Measurements from ENCODE around the gene CFDP1.
A peak's percentile ranks its signal among the peaks of the same experiment; 100 is the strongest.

Gene CFDP1

GRCh38 chr16:75402159-75402820 lies 31.0 kb downstream of the CFDP1 start:
- no peak for DNase-seq

GRCh38 chr16:75401691-75402090 lies 31.6 kb downstream of the CFDP1 start:
- no peak for DNase-seq

GRCh38 chr16:75398333-75398732 lies 35.0 kb downstream of the CFDP1 start:
- DNase-seq = no peak

GRCh38 chr16:75394941-75395340 lies 38.4 kb downstream of the CFDP1 start:
- no peak for DNase-seq

- DNase-seq = no peak
These were observed 40.4 kb downstream of the CFDP1 start for GRCh38 chr16:75392906-75393305.

- DNase-seq = no peak
These were observed 42.2 kb downstream of the CFDP1 start for GRCh38 chr16:75390926-75391653.

- no peak for DNase-seq
These were observed 44.1 kb downstream of the CFDP1 start for GRCh38 chr16:75389096-75389690.

- no peak for DNase-seq
These were observed 45.4 kb downstream of the CFDP1 start for GRCh38 chr16:75387951-75388350.

- DNase-seq = no peak
These were observed 47.7 kb downstream of the CFDP1 start for GRCh38 chr16:75385507-75386152.

GRCh38 chr16:75383141-75383540 lies 50.2 kb downstream of the CFDP1 start:
- DNase-seq = no peak

GRCh38 chr16:75382611-75383010 lies 50.7 kb downstream of the CFDP1 start:
- no peak for DNase-seq

GRCh38 chr16:75380870-75381269 lies 52.4 kb downstream of the CFDP1 start:
- DNase-seq = no peak

GRCh38 chr16:75379911-75380847 lies 53.1 kb downstream of the CFDP1 start:
- peak; percentile 49 for DNase-seq

GRCh38 chr16:75379339-75379738 lies 54.0 kb downstream of the CFDP1 start:
- no peak for DNase-seq

GRCh38 chr16:75378616-75379015 lies 54.7 kb downstream of the CFDP1 start:
- no peak for DNase-seq

GRCh38 chr16:75377729-75378386 lies 55.4 kb downstream of the CFDP1 start:
- DNase-seq = no peak

- no peak for DNase-seq
These were observed 56.7 kb downstream of the CFDP1 start for GRCh38 chr16:75376475-75377161.

- no peak for DNase-seq
These were observed 58.9 kb downstream of the CFDP1 start for GRCh38 chr16:75374388-75374787.

GRCh38 chr16:75372236-75372856 lies 61.0 kb downstream of the CFDP1 start:
- no peak for DNase-seq

- DNase-seq = no peak
These were observed 62.1 kb downstream of the CFDP1 start for GRCh38 chr16:75371171-75371570.

- no peak for DNase-seq
These were observed 69.0 kb downstream of the CFDP1 start for GRCh38 chr16:75364286-75364791.

Data from CD4-positive, alpha-beta T cell treated with Interleukin-15 for 1 hour (primary cell).